KMS-11 (cell line): ENCODE results near the gene MN1.

Source experiments
- H2AFZ ChIP-seq: fragments of 200-600 bp; sonication (generic); 2 replicates; pipeline ENCODE4 v1.6.1; 2016; ENCODE audit warnings: antibody characterized with exemption, mixed run types, low read depth
- H3K27ac ChIP-seq: fragments of 200-600 bp; sonication (generic); 2 replicates; pipeline ENCODE4 v1.6.1; 2016; ENCODE audit warnings: mild to moderate bottlenecking, mixed run types
- H3K27me3 ChIP-seq: fragments of 200-600 bp; sonication (generic); 2 replicates; pipeline ENCODE4 v1.6.1; 2017; ENCODE audit warnings: mild to moderate bottlenecking, low read depth, mixed run types, moderate library complexity; ENCODE audit not compliant: insufficient read depth
- H3K36me3 ChIP-seq: fragments of 200-600 bp; sonication (generic); 2 replicates; pipeline ENCODE4 v1.6.1; 2017; ENCODE audit warnings: mild to moderate bottlenecking, mixed run types; ENCODE audit not compliant: insufficient read depth
- H3K4me1 ChIP-seq: fragments of 200-600 bp; sonication (generic); 2 replicates; pipeline ENCODE4 v1.6.1; 2016; ENCODE audit warnings: mild to moderate bottlenecking, low read depth, mixed run types; ENCODE audit not compliant: poor library complexity, severe bottlenecking
- H3K4me2 ChIP-seq: fragments of 200-600 bp; sonication (generic); 2 replicates; pipeline ENCODE4 v1.7.0; 2016; ENCODE audit warnings: mild to moderate bottlenecking, mixed run types
- H3K4me3 ChIP-seq: fragments of 200-600 bp; sonication (generic); IDR thresholded peaks from 2 replicates; pipeline ENCODE4 v1.6.1; 2017; ENCODE audit warnings: low read depth, low read length, mixed read lengths; ENCODE audit not compliant: insufficient read depth
- H3K79me2 ChIP-seq: fragments of 200-600 bp; sonication (generic); 2 replicates; pipeline ENCODE4 v1.6.1; 2016; ENCODE audit warnings: low read depth, mixed run types; ENCODE audit not compliant: insufficient read depth
- H3K9ac ChIP-seq: fragments of 200-600 bp; sonication (generic); 2 replicates; pipeline ENCODE4 v1.6.1; 2016; ENCODE audit warnings: mild to moderate bottlenecking, mixed run types
- H4K20me1 ChIP-seq: fragments of 200-600 bp; sonication (generic); 2 replicates; pipeline ENCODE4 v1.6.1; 2016; ENCODE audit warnings: mild to moderate bottlenecking, mixed run types; ENCODE audit not compliant: insufficient read depth
- TF ChIP-seq, protein P1 (sequence below): fragments of 200-600 bp; sonication (generic); conservative IDR thresholded peaks from 2 replicates; pipeline ENCODE4 v1.6.1; 2017; ENCODE audit warnings: low read depth, mild to moderate bottlenecking, antibody characterized with exemption, low read length, moderate library complexity, mixed read lengths

Gene MN1

DNA sequence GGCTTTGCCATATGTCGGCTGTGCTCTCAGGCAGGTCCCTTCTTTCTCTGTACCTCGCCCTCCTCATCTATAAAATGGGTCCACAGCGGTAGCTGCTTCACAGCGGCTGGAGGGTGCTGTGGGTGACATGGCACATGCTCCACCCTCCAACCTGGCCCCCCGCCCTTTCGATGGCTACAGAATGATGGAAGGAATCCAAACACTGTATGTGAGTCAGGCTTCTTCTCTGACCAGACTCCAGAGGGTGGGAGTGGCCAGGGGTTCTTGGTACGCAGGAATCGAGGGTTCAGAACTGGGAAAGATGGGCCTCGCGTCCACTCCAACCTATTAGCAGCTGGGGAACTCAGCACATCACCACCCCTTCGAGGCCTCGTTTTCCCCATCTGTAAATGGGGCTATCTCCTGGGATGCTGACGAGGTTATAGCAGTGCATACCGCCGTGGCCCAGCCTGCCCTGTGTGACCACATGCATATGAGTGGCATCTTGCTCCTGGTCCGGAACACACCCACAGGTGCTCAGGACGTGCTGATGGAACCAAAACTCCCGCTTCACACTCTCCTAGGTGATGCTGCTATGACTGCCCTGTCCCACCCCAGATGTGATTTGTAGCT lies 26.4 kb downstream of the MN1 start:
- H3K36me3 ChIP-seq, result no peaks in the 10 kb centered on the region
- H3K27ac ChIP-seq, result no peak overlapping the region
- no peaks in the 10 kb centered on the region for H3K4me1 ChIP-seq
- no peak overlapping the region for H3K4me3 ChIP-seq
- no peak overlapping the region for H3K9ac ChIP-seq
- TF ChIP-seq, protein P1, sequence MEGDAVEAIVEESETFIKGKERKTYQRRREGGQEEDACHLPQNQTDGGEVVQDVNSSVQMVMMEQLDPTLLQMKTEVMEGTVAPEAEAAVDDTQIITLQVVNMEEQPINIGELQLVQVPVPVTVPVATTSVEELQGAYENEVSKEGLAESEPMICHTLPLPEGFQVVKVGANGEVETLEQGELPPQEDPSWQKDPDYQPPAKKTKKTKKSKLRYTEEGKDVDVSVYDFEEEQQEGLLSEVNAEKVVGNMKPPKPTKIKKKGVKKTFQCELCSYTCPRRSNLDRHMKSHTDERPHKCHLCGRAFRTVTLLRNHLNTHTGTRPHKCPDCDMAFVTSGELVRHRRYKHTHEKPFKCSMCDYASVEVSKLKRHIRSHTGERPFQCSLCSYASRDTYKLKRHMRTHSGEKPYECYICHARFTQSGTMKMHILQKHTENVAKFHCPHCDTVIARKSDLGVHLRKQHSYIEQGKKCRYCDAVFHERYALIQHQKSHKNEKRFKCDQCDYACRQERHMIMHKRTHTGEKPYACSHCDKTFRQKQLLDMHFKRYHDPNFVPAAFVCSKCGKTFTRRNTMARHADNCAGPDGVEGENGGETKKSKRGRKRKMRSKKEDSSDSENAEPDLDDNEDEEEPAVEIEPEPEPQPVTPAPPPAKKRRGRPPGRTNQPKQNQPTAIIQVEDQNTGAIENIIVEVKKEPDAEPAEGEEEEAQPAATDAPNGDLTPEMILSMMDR, result no peak
- H3K4me2 ChIP-seq, result no peak overlapping the region
- H2AFZ ChIP-seq, result no peak overlapping the region
- H3K27me3 ChIP-seq, result peaks cover 2% of the 10 kb centered on the region; the same call in 1 of the 2 replicates
- H4K20me1 ChIP-seq, result no peaks in the 10 kb centered on the region
- H3K79me2 ChIP-seq, result no peaks in the 10 kb centered on the region

GRCh38 chr22:27774200-27774599 lies 27.4 kb downstream of the MN1 start:
- H3K9ac ChIP-seq, result no peak overlapping the region
- no peak overlapping the region for H2AFZ ChIP-seq
- no peak overlapping the region for H3K4me2 ChIP-seq
- no peaks in the 10 kb centered on the region for H3K4me1 ChIP-seq
- TF ChIP-seq, protein P1, result no peak
- peaks cover 2% of the 10 kb centered on the region; the same call in 1 of the 2 replicates for H3K27me3 ChIP-seq
- no peak overlapping the region for H3K4me3 ChIP-seq
- H3K36me3 ChIP-seq, result no peaks in the 10 kb centered on the region
- H4K20me1 ChIP-seq, result no peaks in the 10 kb centered on the region
- H3K79me2 ChIP-seq, result no peaks in the 10 kb centered on the region
- H3K27ac ChIP-seq, result no peak overlapping the region

GRCh38 chr22:27772984-27773498 lies 28.5 kb downstream of the MN1 start:
- no peak overlapping the region for H2AFZ ChIP-seq
- H3K4me2 ChIP-seq, result no peak overlapping the region
- TF ChIP-seq, protein P1, result no peak
- no peaks in the 10 kb centered on the region for H4K20me1 ChIP-seq
- no peaks in the 10 kb centered on the region for H3K79me2 ChIP-seq
- H3K4me3 ChIP-seq, result no peak overlapping the region
- H3K27ac ChIP-seq, result no peak overlapping the region
- no peaks in the 10 kb centered on the region for H3K4me1 ChIP-seq
- H3K27me3 ChIP-seq, result 0 out of 2 replicates have a peak, but pooled peaks cover 2% of the 10 kb centered on the region
- H3K36me3 ChIP-seq, result no peaks in the 10 kb centered on the region
- H3K9ac ChIP-seq, result no peak overlapping the region

DNA sequence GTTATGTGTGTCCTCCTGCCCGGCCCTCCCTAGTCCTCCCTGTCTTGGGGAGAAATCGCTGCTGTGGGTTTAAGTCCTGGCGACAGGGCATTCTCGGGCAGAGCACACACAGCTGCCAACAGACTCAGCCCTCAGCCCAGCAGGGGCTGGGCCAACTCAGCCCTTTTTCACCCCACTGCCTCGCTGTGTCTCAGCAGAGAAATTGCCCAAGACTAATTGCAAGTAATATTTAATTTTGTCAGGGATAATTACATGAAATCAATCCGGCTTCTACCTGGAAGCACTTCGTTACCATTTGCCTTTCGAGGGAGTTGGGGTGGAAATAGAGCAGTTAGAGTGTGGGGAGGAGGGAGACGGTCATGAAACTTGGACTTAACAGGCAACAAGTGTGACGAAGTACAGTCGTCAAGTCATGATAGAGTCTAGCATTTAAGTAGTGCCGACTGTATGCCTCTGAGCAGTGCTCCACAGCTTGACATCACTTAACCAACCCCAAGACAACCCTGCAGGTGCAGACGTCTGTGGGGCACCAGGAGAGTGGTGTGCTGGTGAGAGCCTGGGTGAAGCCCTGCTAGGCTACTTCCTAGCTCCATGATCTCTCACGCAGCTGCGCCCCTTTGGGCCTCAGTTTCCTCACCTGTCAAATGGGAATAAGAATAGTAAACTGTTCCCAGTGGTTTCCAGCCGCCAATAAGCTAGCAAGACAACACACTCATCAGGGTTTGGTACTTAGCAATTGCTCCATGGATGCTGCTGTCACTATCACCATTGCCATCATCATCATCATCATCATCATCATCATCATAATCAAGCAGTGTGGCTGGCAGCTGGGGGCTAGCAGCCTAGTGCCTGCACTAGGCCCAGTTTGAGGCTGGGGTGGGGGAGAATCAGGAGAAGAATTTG lies 29.2 kb downstream of the MN1 start:
- no peak overlapping the region for H3K9ac ChIP-seq
- H3K4me3 ChIP-seq, result no peak overlapping the region
- H4K20me1 ChIP-seq, result no peaks in the 10 kb centered on the region
- H3K36me3 ChIP-seq, result no peaks in the 10 kb centered on the region
- H3K27ac ChIP-seq, result no peak overlapping the region
- H3K79me2 ChIP-seq, result no peaks in the 10 kb centered on the region
- H3K27me3 ChIP-seq, result 0 out of 2 replicates have a peak, but pooled peaks cover 2% of the 10 kb centered on the region
- no peak overlapping the region for H2AFZ ChIP-seq
- no peak overlapping the region for H3K4me2 ChIP-seq
- TF ChIP-seq, protein P1, result no peak
- no peaks in the 10 kb centered on the region for H3K4me1 ChIP-seq
